ENCODE results near the gene ROBO2. TPM values are rescaled to one million over a fixed set of nuclear protein-coding genes. Genes with fewer than 3 reads are reported as not detected.

Gene ROBO2
- total RNA-seq, 1 donor from 2014 or later: 22.7 TPM

DNA sequence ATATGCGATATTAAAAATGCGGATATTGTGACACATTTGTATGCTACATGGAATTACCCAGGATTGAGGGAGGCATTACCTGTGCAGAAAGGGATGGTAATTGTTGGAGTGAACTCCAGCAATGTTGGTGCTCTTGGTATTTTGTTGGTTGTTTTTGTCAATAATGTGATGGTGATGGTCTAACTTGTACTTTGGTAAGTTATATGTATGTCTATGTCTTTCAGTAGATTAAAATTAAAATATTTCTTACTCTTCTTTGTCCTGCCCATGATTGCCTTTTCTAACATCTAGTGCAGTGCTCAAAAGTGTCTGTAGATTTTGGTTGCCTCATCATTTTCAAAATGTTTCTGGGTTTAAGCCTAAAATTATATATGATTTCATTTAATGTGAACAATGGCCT lies 192.7 kb downstream of the ROBO2 start:
- no peak for DNase-seq (ENCODE audit: extremely low spot score, unreplicated experiment)
- no peaks in the 10 kb centered on the region for H3K4me1 Mint-ChIP-seq (ENCODE audit: unreplicated experiment)
- TF ChIP-seq, protein P1, sequence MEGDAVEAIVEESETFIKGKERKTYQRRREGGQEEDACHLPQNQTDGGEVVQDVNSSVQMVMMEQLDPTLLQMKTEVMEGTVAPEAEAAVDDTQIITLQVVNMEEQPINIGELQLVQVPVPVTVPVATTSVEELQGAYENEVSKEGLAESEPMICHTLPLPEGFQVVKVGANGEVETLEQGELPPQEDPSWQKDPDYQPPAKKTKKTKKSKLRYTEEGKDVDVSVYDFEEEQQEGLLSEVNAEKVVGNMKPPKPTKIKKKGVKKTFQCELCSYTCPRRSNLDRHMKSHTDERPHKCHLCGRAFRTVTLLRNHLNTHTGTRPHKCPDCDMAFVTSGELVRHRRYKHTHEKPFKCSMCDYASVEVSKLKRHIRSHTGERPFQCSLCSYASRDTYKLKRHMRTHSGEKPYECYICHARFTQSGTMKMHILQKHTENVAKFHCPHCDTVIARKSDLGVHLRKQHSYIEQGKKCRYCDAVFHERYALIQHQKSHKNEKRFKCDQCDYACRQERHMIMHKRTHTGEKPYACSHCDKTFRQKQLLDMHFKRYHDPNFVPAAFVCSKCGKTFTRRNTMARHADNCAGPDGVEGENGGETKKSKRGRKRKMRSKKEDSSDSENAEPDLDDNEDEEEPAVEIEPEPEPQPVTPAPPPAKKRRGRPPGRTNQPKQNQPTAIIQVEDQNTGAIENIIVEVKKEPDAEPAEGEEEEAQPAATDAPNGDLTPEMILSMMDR (conservative IDR thresholded peaks at IDR 0.05): no peak
- H3K27ac Mint-ChIP-seq: no peak overlapping the region
- no peaks in the 10 kb centered on the region for H3K36me3 Mint-ChIP-seq
- no peaks in the 10 kb centered on the region for H3K9me3 Mint-ChIP-seq
- H3K4me3 Mint-ChIP-seq: no peak overlapping the region
- H3K27me3 Mint-ChIP-seq: no peaks in the 10 kb centered on the region

DNA sequence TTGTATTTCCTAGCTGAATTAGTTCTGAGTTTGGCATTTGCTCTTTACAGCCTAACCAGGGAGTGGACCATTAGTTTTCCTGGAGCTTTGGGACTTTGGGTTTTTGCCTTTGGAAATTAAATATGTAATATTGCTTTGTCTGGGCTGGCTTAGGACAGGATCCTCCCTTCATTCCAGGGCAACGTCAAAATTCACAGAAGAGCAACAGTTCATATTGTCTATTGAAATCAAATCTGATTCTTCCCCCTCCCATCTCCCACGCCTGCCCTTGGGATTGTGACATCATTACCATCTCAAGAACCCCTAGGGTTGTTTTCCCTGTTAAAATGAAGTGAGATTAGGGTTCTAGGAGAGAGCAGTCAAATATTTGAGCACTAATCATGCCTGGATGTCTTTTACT lies 194.1 kb downstream of the ROBO2 start:
- TF ChIP-seq, protein P1 (conservative IDR thresholded peaks at IDR 0.05): no peak
- DNase-seq (ENCODE audit: extremely low spot score, unreplicated experiment): no peak
- Mint-ChIP-seq H3K36me3 (no peaks in the 10 kb centered on the region), H3K27me3 (no peaks in the 10 kb centered on the region), H3K9me3 (no peaks in the 10 kb centered on the region), H3K27ac (no peak overlapping the region), H3K4me1 (ENCODE audit: unreplicated experiment) (no peaks in the 10 kb centered on the region), H3K4me3 (no peak overlapping the region)

DNA sequence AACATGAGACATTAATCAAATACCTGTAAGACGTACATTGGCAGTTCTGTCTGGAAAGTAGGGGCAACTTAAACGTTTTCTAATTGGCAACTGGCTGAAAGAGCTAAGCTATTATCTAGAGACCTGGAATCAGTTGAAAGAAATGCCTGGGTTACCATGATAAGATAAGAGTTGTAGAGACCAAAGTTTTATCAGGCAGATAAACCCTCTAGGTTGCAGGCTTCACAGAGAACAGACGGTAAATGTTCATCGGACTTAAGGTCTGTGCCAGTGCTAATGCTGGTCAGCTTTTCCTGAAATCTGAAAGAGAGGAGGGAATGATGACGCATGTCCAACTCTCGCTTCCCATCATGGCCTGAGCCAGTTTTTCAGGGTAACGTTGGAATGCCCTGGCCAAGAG lies 196.2 kb downstream of the ROBO2 start:
- Mint-ChIP-seq H3K4me1 (ENCODE audit: unreplicated experiment) (no peaks in the 10 kb centered on the region), H3K4me3 (no peak overlapping the region), H3K36me3 (no peaks in the 10 kb centered on the region), H3K27me3 (no peaks in the 10 kb centered on the region), H3K9me3 (no peaks in the 10 kb centered on the region), H3K27ac (no peak overlapping the region)
- no peak for DNase-seq (ENCODE audit: extremely low spot score, unreplicated experiment)
- TF ChIP-seq, protein P1 (conservative IDR thresholded peaks at IDR 0.05): no peak

DNA sequence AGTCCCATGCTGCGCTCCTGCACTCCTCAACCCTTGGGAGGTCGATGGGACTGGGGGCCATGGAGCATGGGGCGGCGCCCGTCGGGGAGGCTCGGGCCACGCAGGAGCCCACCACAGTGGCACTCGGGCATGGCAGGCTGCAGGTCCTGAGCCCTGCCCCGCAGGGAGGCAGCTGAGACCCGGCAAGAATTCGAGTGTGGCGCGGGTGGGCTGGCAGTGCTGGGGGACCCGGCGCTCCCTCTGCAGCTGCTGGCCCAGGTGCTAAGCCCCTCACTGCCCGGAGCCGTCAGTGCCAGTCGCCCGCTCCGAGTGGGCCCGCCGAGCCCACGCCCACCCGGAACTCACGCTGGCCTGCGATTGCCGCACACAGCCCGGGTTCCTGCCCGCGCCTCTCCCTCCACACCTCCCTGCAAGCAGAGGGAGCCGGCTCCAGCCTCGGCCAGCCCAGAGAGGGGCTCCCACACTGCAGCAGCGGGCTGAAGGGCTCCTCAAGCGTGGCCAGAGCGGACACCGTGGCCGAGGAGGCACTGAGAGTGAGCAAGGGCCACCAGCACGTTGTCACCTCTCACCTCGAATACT lies 200.3 kb downstream of the ROBO2 start:
- DNase-seq (ENCODE audit: extremely low spot score, unreplicated experiment): no peak
- H3K27ac Mint-ChIP-seq: no peak overlapping the region
- no peaks in the 10 kb centered on the region for H3K27me3 Mint-ChIP-seq
- H3K4me3 Mint-ChIP-seq: no peak overlapping the region
- peaks cover 4% of the 10 kb centered on the region for H3K9me3 Mint-ChIP-seq
- peaks cover 3% of the 10 kb centered on the region for H3K36me3 Mint-ChIP-seq
- H3K4me1 Mint-ChIP-seq (ENCODE audit: unreplicated experiment): no peaks in the 10 kb centered on the region
- TF ChIP-seq, protein P1 (conservative IDR thresholded peaks at IDR 0.05): no peak

DNA sequence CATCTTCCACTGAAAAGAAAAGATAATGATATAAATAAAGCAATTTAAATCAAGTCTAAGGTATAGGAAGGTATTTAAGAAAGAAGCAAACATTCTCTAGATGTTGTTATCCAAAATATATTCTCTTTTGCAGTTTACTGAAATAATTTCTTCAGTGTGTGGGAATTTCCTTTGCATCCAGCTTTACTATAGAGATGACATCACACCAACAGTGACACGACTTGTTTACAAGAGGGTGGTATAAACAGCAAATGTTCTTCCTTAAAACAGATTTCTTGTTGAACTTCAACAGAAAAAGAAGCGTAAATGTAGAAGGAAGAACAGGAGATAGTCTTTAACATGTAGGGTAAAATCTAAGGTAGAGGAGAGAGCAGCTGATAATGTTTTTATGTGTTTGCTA lies 202.5 kb downstream of the ROBO2 start:
- H3K9me3 Mint-ChIP-seq: peaks cover 4% of the 10 kb centered on the region
- H3K36me3 Mint-ChIP-seq: peaks cover 3% of the 10 kb centered on the region
- TF ChIP-seq, protein P1 (conservative IDR thresholded peaks at IDR 0.05): no peak
- no peak overlapping the region for H3K4me3 Mint-ChIP-seq
- no peak overlapping the region for H3K27ac Mint-ChIP-seq
- DNase-seq (ENCODE audit: extremely low spot score, unreplicated experiment): no peak
- no peaks in the 10 kb centered on the region for H3K4me1 Mint-ChIP-seq (ENCODE audit: unreplicated experiment)
- no peaks in the 10 kb centered on the region for H3K27me3 Mint-ChIP-seq

DNA sequence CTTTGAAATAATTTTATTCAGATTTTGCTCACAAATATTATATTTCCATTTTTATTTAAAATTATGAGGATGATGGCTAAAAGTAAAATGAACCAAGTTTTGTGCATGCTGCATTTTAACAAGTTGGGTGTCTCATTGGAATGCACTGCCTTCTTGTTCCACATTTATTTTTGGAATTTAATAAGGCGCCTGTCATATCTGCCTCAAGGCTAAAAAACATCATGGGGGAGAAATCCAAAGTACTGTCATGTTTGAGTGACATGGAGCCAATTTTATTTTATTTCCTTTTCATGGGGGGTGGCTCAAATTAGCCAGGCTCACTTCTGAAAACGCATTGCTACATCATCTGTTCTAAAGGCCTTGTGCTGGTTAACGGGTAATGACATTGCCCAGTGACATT lies 205.1 kb downstream of the ROBO2 start:
- DNase-seq (ENCODE audit: extremely low spot score, unreplicated experiment): no peak
- Mint-ChIP-seq H3K9me3 (peaks cover 4% of the 10 kb centered on the region), H3K27ac (no peak overlapping the region), H3K4me1 (ENCODE audit: unreplicated experiment) (no peaks in the 10 kb centered on the region), H3K36me3 (peaks cover 3% of the 10 kb centered on the region), H3K27me3 (no peaks in the 10 kb centered on the region), H3K4me3 (no peak overlapping the region)
- TF ChIP-seq, protein P1 (conservative IDR thresholded peaks at IDR 0.05): no peak

All from type B pancreatic cell (in vitro differentiated cells).